GDM1 (cell line): ENCODE measurements around the gene RGS3.

Experiments
- DNase-seq: peaks from one replicate; lab custom pipeline; 2025; lab: John Stamatoyannopoulos, UW

RGS3 gene

GRCh38 chr9:113620377-113621161 is 157.0 kb downstream of the RGS3 start:
- no peak for DNase-seq

GRCh38 chr9:113621309-113621791 is 157.8 kb downstream of the RGS3 start:
- no peak for DNase-seq

GRCh38 chr9:113621980-113622379 is 158.5 kb downstream of the RGS3 start:
- no peak for DNase-seq

GRCh38 chr9:113622600-113623400 is 159.3 kb downstream of the RGS3 start:
- DNase-seq = no peak

- no peak for DNase-seq
Measured at GRCh38 chr9:113623851-113624485, 160.4 kb downstream of the RGS3 start.

- DNase-seq = no peak
Measured at GRCh38 chr9:113624721-113625120, 161.2 kb downstream of the RGS3 start.

- DNase-seq = no peak
Measured at GRCh38 chr9:113625486-113625885, 162.0 kb downstream of the RGS3 start.

GRCh38 chr9:113626735-113627495 is 163.4 kb downstream of the RGS3 start:
- no peak for DNase-seq

- DNase-seq = no peak
Measured at GRCh38 chr9:113628621-113629020, 165.1 kb downstream of the RGS3 start.

- no peak for DNase-seq
Measured at GRCh38 chr9:113630386-113631136, 167.0 kb downstream of the RGS3 start.

GRCh38 chr9:113631137-113631765 is 167.7 kb downstream of the RGS3 start:
- no peak for DNase-seq

- DNase-seq = no peak
Measured at GRCh38 chr9:113631871-113632665, 168.5 kb downstream of the RGS3 start.

- DNase-seq = no peak
Measured at GRCh38 chr9:113632776-113633590, 169.5 kb downstream of the RGS3 start.

GRCh38 chr9:113633782-113634595 is 170.5 kb downstream of the RGS3 start:
- DNase-seq = no peak

- DNase-seq = no peak
Measured at GRCh38 chr9:113634596-113635515, 171.3 kb downstream of the RGS3 start.

- DNase-seq = no peak
Measured at GRCh38 chr9:113635586-113635985, 172.1 kb downstream of the RGS3 start.

- DNase-seq = no peak
Measured at GRCh38 chr9:113636165-113636564, 172.6 kb downstream of the RGS3 start.
